HL-60/S4 treated with retinoic acid at 250 ng/mL for 4 days and 3 days (cell line): ENCODE results near the gene HES2.
"Not testable (repeated sequence)": the region's sequence is repeated elsewhere in the genome, so short reads cannot be mapped to it uniquely, and the experiment has no call there.

ENCODE experiments used
- in situ Hi-C: fragments of 300-500 bp; cut with MboI; formaldehyde crosslinking; loops from 2 replicates; pipeline ENCODE4 v1.7.0; 2022; ENCODE audit warnings: low sequenced_read_pairs

The HES2 gene

GRCh38 chr1:6419804-6420453 is at the start of gene HES2:
HES2 (minus strand) TSS chr1:6419919; CDS start chr1:6419820, 99 bp downstream.
- in situ Hi-C loops = no loop called here

GRCh38 chr1:6468729-6469461 is 49.2 kb upstream of the HES2 start:
- in situ Hi-C loops = no loop called here

GRCh38 chr1:6467744-6468688 is 48.3 kb upstream of the HES2 start:
- in situ Hi-C loops = no loop called here

GRCh38 chr1:6467224-6467623 is 47.5 kb upstream of the HES2 start:
- in situ Hi-C loops = no loop called here

- in situ Hi-C loops = no loop called here
These were observed 47.0 kb upstream of the HES2 start for GRCh38 chr1:6466751-6467150.

- in situ Hi-C loops = no loop called here
These were observed 46.3 kb upstream of the HES2 start, which contains the start of gene TNFRSF25 for GRCh38 chr1:6466023-6466422. TNFRSF25 (minus strand) TSS chr1:6466173; CDS start chr1:6466107, 66 bp downstream.

- in situ Hi-C loops = no loop called here
These were observed 45.8 kb upstream of the HES2 start for GRCh38 chr1:6465461-6466005.

GRCh38 chr1:6464915-6465314 is 45.2 kb upstream of the HES2 start:
- in situ Hi-C loops = no loop called here

- in situ Hi-C loops = no loop called here
These were observed 44.8 kb upstream of the HES2 start for GRCh38 chr1:6464514-6464836.

GRCh38 chr1:6463120-6463412 is 43.3 kb upstream of the HES2 start:
- in situ Hi-C loops = no loop called here

- in situ Hi-C loops = no loop called here
These were observed 42.8 kb upstream of the HES2 start for GRCh38 chr1:6462412-6463119.

GRCh38 chr1:6461538-6462411 is 42.1 kb upstream of the HES2 start:
- in situ Hi-C loops = no loop called here

- in situ Hi-C loops = no loop called here
These were observed 41.4 kb upstream of the HES2 start for GRCh38 chr1:6461051-6461530.

- in situ Hi-C loops = no loop called here
These were observed 40.8 kb upstream of the HES2 start for GRCh38 chr1:6460301-6461050.

GRCh38 chr1:6459850-6460265 is 40.1 kb upstream of the HES2 start:
- in situ Hi-C loops = no loop called here

- in situ Hi-C loops = no loop called here
These were observed 37.2 kb upstream of the HES2 start for GRCh38 chr1:6456800-6457466.

GRCh38 chr1:6455752-6456520 is 36.2 kb upstream of the HES2 start:
- in situ Hi-C loops = not testable (repeated sequence)
